GM23248 (cell line): ENCODE measurements around the gene ADAMTS17. TPM values are rescaled to one million over a fixed set of nuclear protein-coding genes. Genes with fewer than 3 reads are reported as not detected.

Source experiments
- DNase-seq: peaks from one replicate; pipeline ENCODE4 v3.0.0-alpha.2; 2015
- H2AFZ ChIP-seq: fragments of 200-600 bp; sonication (generic); 2 replicates; pipeline ENCODE4 v1.6.1; 2016; ENCODE audit warnings: antibody characterized with exemption
- H3F3A ChIP-seq: fragments of 200-600 bp; sonication (generic); 2 replicates; pipeline ENCODE4 v1.6.1; 2016; ENCODE audit warnings: mild to moderate bottlenecking, antibody characterized with exemption, mixed run types; ENCODE audit not compliant: insufficient read depth
- H3K27ac ChIP-seq: fragments of 200-600 bp; sonication (generic); 2 replicates; pipeline ENCODE4 v1.5.1; 2016; ENCODE audit warnings: mild to moderate bottlenecking
- H3K27me3 ChIP-seq: fragments of 200-600 bp; sonication (generic); replicated peaks from 2 replicates; pipeline ENCODE4 v1.6.1; 2016; ENCODE audit warnings: mild to moderate bottlenecking; ENCODE audit not compliant: insufficient read depth
- H3K36me3 ChIP-seq: fragments of 200-600 bp; sonication (generic); 2 replicates; pipeline ENCODE4 v1.6.1; 2016; ENCODE audit warnings: low read depth, mild to moderate bottlenecking
- H3K4me1 ChIP-seq: fragments of 200-600 bp; sonication (generic); 2 replicates; pipeline ENCODE4 v1.6.1; 2016; ENCODE audit warnings: mild to moderate bottlenecking; ENCODE audit not compliant: insufficient read depth
- H3K4me2 ChIP-seq: fragments of 200-600 bp; sonication (generic); one replicate; pipeline ENCODE4 v1.6.1; 2016; ENCODE audit warnings: mild to moderate bottlenecking; ENCODE audit not compliant: unreplicated experiment
- H3K4me3 ChIP-seq: fragments of 200-600 bp; sonication (generic); 2 replicates; pipeline ENCODE4 v1.5.1; 2016; ENCODE audit warnings: mild to moderate bottlenecking
- H3K79me2 ChIP-seq: fragments of 200-600 bp; sonication (generic); 2 replicates; pipeline ENCODE4 v1.6.1; 2016; ENCODE audit warnings: mild to moderate bottlenecking; ENCODE audit not compliant: insufficient read depth
- H3K9ac ChIP-seq: fragments of 200-600 bp; sonication (generic); 2 replicates; pipeline ENCODE4 v1.6.1; 2016; ENCODE audit warnings: mild to moderate bottlenecking
- H3K9me2 ChIP-seq: fragments of 200-600 bp; sonication (generic); 2 replicates; pipeline ENCODE4 v1.6.1; 2016; ENCODE audit warnings: mixed run types, mild to moderate bottlenecking, moderate library complexity; ENCODE audit not compliant: insufficient read depth
- H3K9me3 ChIP-seq: fragments of 200-600 bp; sonication (generic); one replicate; pipeline ENCODE4 v1.6.1; 2017; ENCODE audit warnings: low read depth
- H4K20me1 ChIP-seq: fragments of 200-600 bp; sonication (generic); 2 replicates; pipeline ENCODE4 v1.6.0; 2016; ENCODE audit not compliant: insufficient read depth
- EZH2 ChIP-seq: fragments of 200-600 bp; sonication (generic); IDR thresholded peaks from 2 replicates; pipeline ENCODE4 v1.6.1; 2018; ENCODE audit warnings: antibody characterized with exemption, mild to moderate bottlenecking; ENCODE audit not compliant: insufficient read depth, poor library complexity, severe bottlenecking
- EZH2phosphoT487 ChIP-seq: fragments of 200-600 bp; sonication (generic); IDR thresholded peaks from 2 replicates; pipeline ENCODE4 v1.6.1; 2018; ENCODE audit warnings: antibody characterized with exemption, moderate library complexity, mild to moderate bottlenecking, low read depth; ENCODE audit not compliant: insufficient read depth
- WGBS, 2 experiments: methylation state at CpG; one replicate each; pipeline ENCODE4 v1.1.6; 2015 to 2017; ENCODE audit warnings: low lambda C conversion rate in 2 of 2, low coverage in 1 of 2; ENCODE audit errors: missing lambda C conversion rate in 2 of 2; 5-methylcytosine and 5-hydroxymethylcytosine counted together
- in situ Hi-C: fragments of 300-500 bp; cut with MboI; formaldehyde crosslinking; loops from 2 replicates; pipeline ENCODE4 v1.15.0; 2020
- polyA plus RNA-seq: library from polyadenylated mRNA; unstranded; fragments of >200 nt; fragmentation: Nextera tagmentation; extraction: Ambion mirVana; gene quantifications from 2 replicates; pipeline ENCODE4 v1.2.1, GENCODE V29; 2016
- total RNA-seq: library from RNA; depleted of rRNA; stranded (reverse); fragments of >200 nt; shearing (Covaris generic); gene quantifications from 2 replicates; pipeline ENCODE4 v1.2.3, GENCODE V29; 2014; rRNA removed

ADAMTS17 gene, protein sequence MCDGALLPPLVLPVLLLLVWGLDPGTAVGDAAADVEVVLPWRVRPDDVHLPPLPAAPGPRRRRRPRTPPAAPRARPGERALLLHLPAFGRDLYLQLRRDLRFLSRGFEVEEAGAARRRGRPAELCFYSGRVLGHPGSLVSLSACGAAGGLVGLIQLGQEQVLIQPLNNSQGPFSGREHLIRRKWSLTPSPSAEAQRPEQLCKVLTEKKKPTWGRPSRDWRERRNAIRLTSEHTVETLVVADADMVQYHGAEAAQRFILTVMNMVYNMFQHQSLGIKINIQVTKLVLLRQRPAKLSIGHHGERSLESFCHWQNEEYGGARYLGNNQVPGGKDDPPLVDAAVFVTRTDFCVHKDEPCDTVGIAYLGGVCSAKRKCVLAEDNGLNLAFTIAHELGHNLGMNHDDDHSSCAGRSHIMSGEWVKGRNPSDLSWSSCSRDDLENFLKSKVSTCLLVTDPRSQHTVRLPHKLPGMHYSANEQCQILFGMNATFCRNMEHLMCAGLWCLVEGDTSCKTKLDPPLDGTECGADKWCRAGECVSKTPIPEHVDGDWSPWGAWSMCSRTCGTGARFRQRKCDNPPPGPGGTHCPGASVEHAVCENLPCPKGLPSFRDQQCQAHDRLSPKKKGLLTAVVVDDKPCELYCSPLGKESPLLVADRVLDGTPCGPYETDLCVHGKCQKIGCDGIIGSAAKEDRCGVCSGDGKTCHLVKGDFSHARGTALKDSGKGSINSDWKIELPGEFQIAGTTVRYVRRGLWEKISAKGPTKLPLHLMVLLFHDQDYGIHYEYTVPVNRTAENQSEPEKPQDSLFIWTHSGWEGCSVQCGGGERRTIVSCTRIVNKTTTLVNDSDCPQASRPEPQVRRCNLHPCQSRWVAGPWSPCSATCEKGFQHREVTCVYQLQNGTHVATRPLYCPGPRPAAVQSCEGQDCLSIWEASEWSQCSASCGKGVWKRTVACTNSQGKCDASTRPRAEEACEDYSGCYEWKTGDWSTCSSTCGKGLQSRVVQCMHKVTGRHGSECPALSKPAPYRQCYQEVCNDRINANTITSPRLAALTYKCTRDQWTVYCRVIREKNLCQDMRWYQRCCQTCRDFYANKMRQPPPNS
- total RNA-seq (not detected in 2 replicates), polyA plus RNA-seq (not detected in 2 replicates)

DNA sequence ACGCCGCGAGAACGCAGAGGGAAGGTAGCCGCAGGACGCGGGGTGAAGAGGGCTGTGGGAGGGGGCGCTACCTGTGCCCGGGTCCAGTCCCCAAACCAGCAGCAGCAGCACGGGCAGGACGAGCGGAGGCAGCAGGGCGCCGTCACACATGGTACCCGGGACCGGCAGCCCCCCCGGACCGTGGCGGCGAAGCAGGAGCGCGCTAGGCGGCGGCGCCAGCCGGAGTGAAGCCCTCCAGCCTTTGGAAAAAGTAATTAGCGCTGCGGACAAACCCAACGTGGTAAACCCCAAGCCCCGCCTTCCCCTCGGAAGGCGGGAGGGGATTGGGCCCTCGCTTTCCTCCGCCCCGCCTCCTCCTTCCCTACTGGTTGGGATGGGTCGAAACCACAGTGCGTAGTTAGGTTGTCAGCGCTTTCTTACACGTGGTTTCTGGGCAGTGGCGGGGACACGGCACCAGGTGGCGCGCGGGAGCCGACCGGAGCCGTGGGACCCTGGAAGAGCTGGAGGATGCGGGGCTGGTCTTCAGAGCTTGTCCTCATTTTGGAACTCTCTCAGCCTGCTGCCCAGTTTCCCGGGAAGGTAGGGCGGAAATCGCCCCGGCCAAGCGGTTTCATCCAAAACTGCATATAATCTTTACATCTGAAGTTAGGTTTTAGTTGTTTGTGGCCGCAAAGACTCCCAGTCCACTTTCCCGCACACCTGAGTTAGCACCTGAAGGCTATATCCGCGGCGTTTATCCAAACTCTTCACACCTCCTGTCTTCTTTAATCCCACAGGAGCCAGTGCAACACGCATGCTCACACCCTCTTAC is at the start of gene ADAMTS17:
ADAMTS17 (minus strand) TSS at position 226 of the 811 bp plus-strand sequence; CDS start at position 150, 76 bp downstream.
- no peaks in the 10 kb centered on the region for H3K9me3 ChIP-seq
- 6% methylated on average over 39 to 45 of the region's 59 CpGs for WGBS, 2 experiments
- H4K20me1 ChIP-seq = no peaks in the 10 kb centered on the region
- TF ChIP-seq EZH2 (no peak), EZH2phosphoT487 (no peak)
- no peaks in the 10 kb centered on the region for H3K9me2 ChIP-seq
- H3K27ac ChIP-seq = no peak within 1 kb of the TSS
- no peaks in the 10 kb centered on the region for H3F3A ChIP-seq
- H3K4me2 ChIP-seq = peak within 1 kb of the TSS; percentile 80
- peak within 1 kb of the TSS; percentile 76 for H2AFZ ChIP-seq
- H3K79me2 ChIP-seq = no peaks in the 10 kb centered on the region
- peaks cover 9% of the 10 kb centered on the region for H3K27me3 ChIP-seq
- in situ Hi-C loops = loop anchor here (25.0 kb wide), 2 partner anchors 670 to 1080 kb away; partner anchors contain the start of gene LRRC28
- peak; percentile 91 for DNase-seq
- peak within 1 kb of the TSS; percentile 38; the same call in 1 of the 2 replicates for H3K9ac ChIP-seq
- no peaks in the 10 kb centered on the region for H3K4me1 ChIP-seq
- H3K36me3 ChIP-seq = no peaks in the 10 kb centered on the region
- peak within 1 kb of the TSS; percentile 62 for H3K4me3 ChIP-seq

DNA sequence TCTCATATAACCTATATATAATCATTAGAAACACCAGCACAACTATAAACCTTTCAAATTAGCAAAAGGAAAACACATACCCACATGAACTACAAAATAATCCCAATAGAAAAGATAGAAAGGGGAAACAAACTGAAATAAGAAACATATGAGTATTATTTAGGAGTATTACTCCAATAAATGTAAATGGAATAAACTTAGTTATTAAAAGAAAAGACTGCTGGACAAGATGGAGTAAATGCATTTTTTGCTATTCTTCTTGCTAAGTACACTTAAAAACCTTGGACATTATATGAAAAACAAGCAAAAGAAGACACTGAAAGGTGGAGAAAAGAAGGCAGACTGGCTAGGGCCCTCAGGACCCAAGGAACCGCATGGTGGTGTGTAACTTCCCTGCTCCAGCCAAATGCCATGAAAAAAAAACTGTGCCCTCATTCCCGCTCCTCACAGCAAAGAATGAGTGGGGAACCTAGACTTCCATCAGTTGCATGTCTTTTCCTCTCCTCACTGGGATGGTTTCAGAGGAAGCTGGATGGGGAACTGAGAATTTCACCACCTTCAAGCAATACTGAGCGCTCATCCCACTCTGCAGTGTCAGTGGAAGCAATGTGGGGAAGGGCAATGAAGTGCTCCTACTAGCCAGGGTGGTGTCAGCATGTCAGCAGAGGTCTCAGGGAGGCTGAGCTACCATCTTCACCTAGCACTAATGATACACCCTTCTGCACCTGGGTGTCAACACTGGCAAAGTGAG is 43.7 kb upstream of the ADAMTS17 start:
- 44 to 64% methylated on average over 3 of the region's 3 CpGs for WGBS, 2 experiments

DNA sequence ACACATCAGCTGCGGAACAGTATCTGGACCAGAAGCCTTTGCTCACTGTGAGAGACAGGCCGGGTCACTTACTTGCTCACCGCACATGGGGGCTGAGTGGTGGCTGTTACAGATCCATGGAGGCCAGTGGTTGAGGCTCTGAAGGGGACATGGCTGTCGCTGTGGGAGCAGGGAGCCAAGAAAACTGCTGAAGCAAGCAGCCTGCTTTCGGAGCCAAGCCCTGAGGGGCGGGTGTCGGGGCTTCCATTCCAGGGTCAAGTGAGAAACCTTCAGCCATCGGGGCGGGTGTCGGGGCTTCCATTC is 42.3 kb upstream of the ADAMTS17 start:
- H3K4me1 ChIP-seq = no peaks in the 10 kb centered on the region
- DNase-seq = no peak
- no peak overlapping the region for H3K4me3 ChIP-seq
- H3K4me2 ChIP-seq = no peak overlapping the region
- in situ Hi-C loops = no loop called here
- H3K9me3 ChIP-seq = no peaks in the 10 kb centered on the region
- H2AFZ ChIP-seq = no peak overlapping the region
- H3K36me3 ChIP-seq = no peaks in the 10 kb centered on the region
- H3K9me2 ChIP-seq = no peaks in the 10 kb centered on the region
- WGBS, 2 experiments = 51 to 52% methylated on average over 10 of the region's 10 CpGs
- no peaks in the 10 kb centered on the region for H3K79me2 ChIP-seq
- H3K9ac ChIP-seq = no peak overlapping the region
- no peak overlapping the region for H3K27ac ChIP-seq
- H4K20me1 ChIP-seq = no peaks in the 10 kb centered on the region
- no peaks in the 10 kb centered on the region for H3K27me3 ChIP-seq
- H3F3A ChIP-seq = no peaks in the 10 kb centered on the region
- TF ChIP-seq EZH2 = no peak
- no peak for TF ChIP-seq EZH2phosphoT487

More for the DNA sequence above, 43.7 kb upstream of the ADAMTS17 start:
- no peaks in the 10 kb centered on the region for H3K36me3 ChIP-seq
- no peak overlapping the region for H3K9ac ChIP-seq
- DNase-seq = no peak
- no peaks in the 10 kb centered on the region for H4K20me1 ChIP-seq
- H3K27ac ChIP-seq = no peak overlapping the region
- H3F3A ChIP-seq = no peaks in the 10 kb centered on the region
- H3K27me3 ChIP-seq = no peaks in the 10 kb centered on the region
- TF ChIP-seq EZH2 (no peak), EZH2phosphoT487 (no peak)
- no peaks in the 10 kb centered on the region for H3K9me3 ChIP-seq
- no peak overlapping the region for H3K4me3 ChIP-seq
- no peak overlapping the region for H2AFZ ChIP-seq
- no peaks in the 10 kb centered on the region for H3K4me1 ChIP-seq
- in situ Hi-C loops = no loop called here
- H3K4me2 ChIP-seq = no peak overlapping the region
- H3K9me2 ChIP-seq = no peaks in the 10 kb centered on the region
- no peaks in the 10 kb centered on the region for H3K79me2 ChIP-seq
